GM06990 (cell line): ENCODE results near the gene STK11.
A peak's percentile ranks its signal among the peaks of the same experiment; 100 is the strongest.

Source experiments
- DNase-seq: peaks from one replicate; pipeline ENCODE4 v3.0.0-alpha.2; 2011; ENCODE audit not compliant: insufficient read length; ENCODE audit errors: extremely low read depth
- H3K27me3 ChIP-seq: replicated peaks from 2 replicates; pipeline ENCODE4 v1.6.0; 2011; ENCODE audit warnings: low read length; ENCODE audit not compliant: control insufficient read depth, insufficient read depth
- H3K36me3 ChIP-seq: 2 replicates; pipeline ENCODE4 v1.5.1; 2011; ENCODE audit warnings: low read length; ENCODE audit not compliant: control insufficient read depth, insufficient read depth
- H3K4me3 ChIP-seq: replicated peaks from 2 replicates; pipeline ENCODE4 v1.5.1; 2011; ENCODE audit warnings: low read depth, mild to moderate bottlenecking, control low read depth, low read length
- CTCF ChIP-seq: IDR thresholded peaks from 2 replicates; pipeline ENCODE4 v1.5.1; 2011; ENCODE audit warnings: low read length, control low read depth, mild to moderate bottlenecking, inconsistent platforms; ENCODE audit not compliant: insufficient read depth, poor library complexity, severe bottlenecking

STK11 gene

GRCh38 chr19:1275976-1276627, 70.5 kb downstream of the STK11 start:
- no peak for DNase-seq
- Histone ChIP-seq H3K4me3 (peak overlapping the region; percentile 72), H3K36me3 (peaks cover 35% of the 10 kb centered on the region), H3K27me3 (no peaks in the 10 kb centered on the region)
- TF ChIP-seq CTCF, result no peak

GRCh38 chr19:1276628-1277022, 71.0 kb downstream of the STK11 start:
- H3K27me3 ChIP-seq, result no peaks in the 10 kb centered on the region
- H3K36me3 ChIP-seq, result peaks cover 31% of the 10 kb centered on the region
- peak overlapping the region; percentile 72 for H3K4me3 ChIP-seq
- no peak for DNase-seq
- no peak for TF ChIP-seq CTCF

GRCh38 chr19:1277061-1277460, 71.5 kb downstream of the STK11 start:
- Histone ChIP-seq H3K4me3 (no peak overlapping the region; the same call in 1 of the 2 replicates), H3K27me3 (no peaks in the 10 kb centered on the region), H3K36me3 (peaks cover 27% of the 10 kb centered on the region)
- TF ChIP-seq CTCF, result no peak
- no peak for DNase-seq
